ENCODE data around the gene F12.
"Not testable (repeated sequence)": the region's sequence is repeated elsewhere in the genome, so short reads cannot be mapped to it uniquely, and the experiment has no call there.

Gene F12

DNA sequence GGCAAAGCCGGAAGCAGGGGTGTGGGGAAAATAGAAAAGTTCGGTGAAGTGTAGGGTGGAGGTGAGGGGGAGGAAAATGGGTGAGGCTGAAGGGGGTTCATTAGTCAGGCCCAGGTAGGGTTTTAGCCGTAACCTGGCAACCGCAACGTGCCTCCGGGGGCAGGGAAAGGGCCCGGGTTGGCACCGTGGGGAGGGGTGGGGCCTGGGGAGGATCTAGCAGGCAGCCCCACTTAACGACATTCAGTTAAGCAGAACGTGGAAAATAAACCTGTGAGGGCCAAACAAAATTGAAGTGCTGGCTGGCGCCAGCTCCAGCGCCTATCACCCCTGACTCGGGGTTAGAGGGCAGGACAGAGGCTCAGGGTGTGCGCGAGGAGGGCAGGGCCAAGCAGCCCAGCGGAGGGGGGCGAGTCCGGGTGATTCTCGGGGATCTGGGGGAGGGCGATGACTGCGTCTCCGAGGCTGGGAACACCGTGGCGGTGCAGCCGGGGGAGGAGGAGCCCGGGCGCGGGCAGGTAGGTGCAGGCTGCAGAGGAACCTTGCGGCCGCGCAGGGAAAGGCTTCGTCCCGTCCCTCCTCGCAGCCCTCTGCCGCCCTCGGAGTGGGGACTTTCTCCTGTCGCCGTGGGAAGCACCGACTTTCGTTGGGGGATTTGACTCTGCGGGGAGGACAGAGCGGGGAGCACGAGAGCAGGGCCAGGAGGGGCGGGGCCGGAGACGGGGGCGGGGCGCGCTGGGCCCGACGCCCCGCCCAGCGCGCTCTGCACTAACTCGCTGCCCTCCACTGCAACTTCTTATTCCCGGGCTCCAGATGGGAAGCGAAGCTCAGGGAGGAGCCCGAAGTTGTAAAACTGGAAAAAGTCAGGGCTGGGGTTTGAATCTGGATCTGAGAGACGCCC is 46.5 kb downstream of the F12 start:
- DNase-seq (ENCODE audit: extremely low spot score), result peak; percentile 86
- TF ChIP-seq CTCF (IDR thresholded peaks at IDR 0.05; ENCODE audit: control extremely low read depth, extremely low read depth, low read depth, missing control alignments), result no peak
- ChIA-PET CTCF (interaction anchor here (1.0 to 35.5 kb wide), 7 partner anchors 11 to 93 kb away, joined by 3 to 734 read pairs (median 15); partner anchors contain the start of genes LMAN2 and SLC34A1), POLR2A (interaction anchor here (0.6 to 1.5 kb wide), 3 partner anchors 10 to 1002 kb away, joined by 3 to 6 read pairs (median 6); partner anchors contain the start of gene LMAN2)

GRCh38 chr5:177362292-177362609 is 47.1 kb downstream of the F12 start:
- CTCF ChIA-PET, result interaction anchor here (1.0 to 35.5 kb wide), 8 partner anchors 10 to 249 kb away, joined by 3 to 734 read pairs (median 14); partner anchors contain the start of genes LMAN2 and SLC34A1
- no peak for TF ChIP-seq CTCF (IDR thresholded peaks at IDR 0.05; ENCODE audit: control extremely low read depth, extremely low read depth, low read depth, missing control alignments)
- POLR2A ChIA-PET, result interaction anchor here (0.5 to 1.5 kb wide), 3 partner anchors 9 to 148 kb away, joined by 3 to 6 read pairs (median 6); partner anchors contain the start of genes DOK3 and LMAN2
- no peak for DNase-seq (ENCODE audit: extremely low spot score)

GRCh38 chr5:177361418-177362291 is 47.7 kb downstream of the F12 start:
- CTCF ChIA-PET, result interaction anchor here (1.0 to 35.5 kb wide), 13 partner anchors 10 to 249 kb away, joined by 3 to 734 read pairs (median 3); partner anchors contain the start of genes LMAN2 and SLC34A1
- POLR2A ChIA-PET, result interaction anchor here (0.5 to 1.5 kb wide), 4 partner anchors 9 to 148 kb away, joined by 3 to 6 read pairs (median 6); partner anchors contain the start of genes DOK3 and LMAN2
- no peak for TF ChIP-seq CTCF (IDR thresholded peaks at IDR 0.05; ENCODE audit: control extremely low read depth, extremely low read depth, low read depth, missing control alignments)
- no peak for DNase-seq (ENCODE audit: extremely low spot score)

- DNase-seq (ENCODE audit: extremely low spot score), result not testable (repeated sequence)
- CTCF ChIA-PET, result interaction anchor here (1.0 to 35.5 kb wide), 12 partner anchors 17 to 248 kb away, joined by 3 to 734 read pairs (median 5); partner anchors contain the start of gene SLC34A1
- POLR2A ChIA-PET, result interaction anchor here (0.6 kb wide), 1 partner anchor 12 kb away, joined by 6 read pairs; no protein-coding TSS in a partner anchor
These were observed 48.6 kb downstream of the F12 start for GRCh38 chr5:177360740-177361139.

GRCh38 chr5:177359860-177360259 is 49.5 kb downstream of the F12 start:
- TF ChIP-seq CTCF (IDR thresholded peaks at IDR 0.05; ENCODE audit: control extremely low read depth, extremely low read depth, low read depth, missing control alignments), result no peak
- no peak for DNase-seq (ENCODE audit: extremely low spot score)
- CTCF ChIA-PET, result interaction anchor here (1.2 to 35.5 kb wide), 6 partner anchors 16 to 247 kb away, joined by 4 to 734 read pairs (median 15); partner anchors contain the start of gene SLC34A1
- POLR2A ChIA-PET, result no interaction called here

- no peak for DNase-seq (ENCODE audit: extremely low spot score)
- no peak for TF ChIP-seq CTCF (IDR thresholded peaks at IDR 0.05; ENCODE audit: control extremely low read depth, extremely low read depth, low read depth, missing control alignments)
- CTCF ChIA-PET, result interaction anchor here (1.2 to 35.5 kb wide), 8 partner anchors 17 to 246 kb away, joined by 3 to 734 read pairs (median 5); partner anchors contain the start of gene SLC34A1
- POLR2A ChIA-PET, result no interaction called here
These were observed 49.9 kb downstream of the F12 start for GRCh38 chr5:177359451-177359851.

Measured in GM10248 (cell line).